Ectodermal cell (in vitro differentiated cells): ENCODE results near the gene TCF4.

Experiments used
- H3K27ac ChIP-seq: 2 replicates; pipeline ENCODE4 v1.7.0; 2013; ENCODE audit warnings: mild to moderate bottlenecking, low read depth, low read length; ENCODE audit not compliant: insufficient read depth, poor library complexity, severe bottlenecking
- H3K27me3 ChIP-seq: 2 replicates; pipeline ENCODE4 v1.7.0; 2013; ENCODE audit warnings: mild to moderate bottlenecking, low read length; ENCODE audit not compliant: insufficient read depth, control insufficient read depth, poor library complexity, severe bottlenecking
- H3K36me3 ChIP-seq: one replicate; pipeline ENCODE4 v1.7.0; 2013; ENCODE audit warnings: low read length; ENCODE audit not compliant: control insufficient read depth, insufficient read depth
- H3K4me1 ChIP-seq: one replicate; pipeline ENCODE4 v1.7.0; 2013; ENCODE audit warnings: low read length; ENCODE audit not compliant: control insufficient read depth, insufficient read depth
- H3K4me3 ChIP-seq: 2 replicates; pipeline ENCODE4 v1.7.0; 2013; ENCODE audit warnings: low read depth, low read length, control low read depth; ENCODE audit not compliant: insufficient read depth
- H3K9me3 ChIP-seq: 2 replicates; pipeline ENCODE4 v1.7.0; 2013; ENCODE audit warnings: mild to moderate bottlenecking, low read length, moderate library complexity; ENCODE audit not compliant: control insufficient read depth
- WGBS, 2 experiments: methylation state at CpG; one replicate each; pipeline ENCODE4 v1.1.7; 2013; ENCODE audit warnings: missing lambda C conversion rate in 2 of 2; 5-methylcytosine and 5-hydroxymethylcytosine counted together

TCF4 gene

GRCh38 chr18:55547705-55548056, 40.3 kb downstream of the TCF4 start:
- peaks cover 27% of the 10 kb centered on the region for H3K4me1 ChIP-seq
- H3K9me3 ChIP-seq, result no peaks in the 10 kb centered on the region
- 73 to 88% methylated on average over 5 of the region's 5 CpGs for WGBS, 2 experiments
- no peaks in the 10 kb centered on the region for H3K27me3 ChIP-seq
- H3K36me3 ChIP-seq, result peaks cover 7% of the 10 kb centered on the region
- peak overlapping the region; percentile 40 for H3K27ac ChIP-seq
- no peak overlapping the region for H3K4me3 ChIP-seq

- H3K27me3 ChIP-seq, result no peaks in the 10 kb centered on the region
- H3K36me3 ChIP-seq, result peaks cover 7% of the 10 kb centered on the region
- H3K4me1 ChIP-seq, result peaks cover 27% of the 10 kb centered on the region
- no peaks in the 10 kb centered on the region for H3K9me3 ChIP-seq
- H3K27ac ChIP-seq, result peak overlapping the region; percentile 40
- H3K4me3 ChIP-seq, result no peak overlapping the region
- 54 to 62% methylated on average over 5 of the region's 5 CpGs for WGBS, 2 experiments
Observed at GRCh38 chr18:55546851-55547704, 40.9 kb downstream of the TCF4 start.

GRCh38 chr18:55544014-55544413, 44.0 kb downstream of the TCF4 start:
- Histone ChIP-seq H3K27ac (no peak overlapping the region), H3K4me3 (no peak overlapping the region), H3K36me3 (no peaks in the 10 kb centered on the region), H3K27me3 (no peaks in the 10 kb centered on the region), H3K9me3 (no peaks in the 10 kb centered on the region), H3K4me1 (peaks cover 25% of the 10 kb centered on the region)
- 91 to 94% methylated on average over 1 of the region's 1 CpG for WGBS, 2 experiments

- H3K27me3 ChIP-seq, result no peaks in the 10 kb centered on the region
- H3K4me1 ChIP-seq, result peaks cover 17% of the 10 kb centered on the region
- no peaks in the 10 kb centered on the region for H3K9me3 ChIP-seq
- H3K27ac ChIP-seq, result no peak overlapping the region
- H3K4me3 ChIP-seq, result no peak overlapping the region
- no peaks in the 10 kb centered on the region for H3K36me3 ChIP-seq
- 89 to 100% methylated on average over 1 to 2 of the region's 2 CpGs for WGBS, 2 experiments
Observed at GRCh38 chr18:55543130-55543704, 44.8 kb downstream of the TCF4 start.

- Histone ChIP-seq H3K4me1 (peaks cover 2% of the 10 kb centered on the region), H3K27ac (no peak overlapping the region), H3K4me3 (no peak overlapping the region), H3K27me3 (no peaks in the 10 kb centered on the region), H3K9me3 (no peaks in the 10 kb centered on the region), H3K36me3 (no peaks in the 10 kb centered on the region)
- 100% methylated on average over 1 of the region's 2 CpGs; no CpG with 5 or more reads in 1 of the 2 experiments for WGBS, 2 experiments
Observed at GRCh38 chr18:55541571-55541970, 46.4 kb downstream of the TCF4 start.

GRCh38 chr18:55539240-55539639, 48.8 kb downstream of the TCF4 start:
- Histone ChIP-seq H3K27ac (no peak overlapping the region), H3K36me3 (no peaks in the 10 kb centered on the region), H3K4me1 (peaks cover 5% of the 10 kb centered on the region), H3K4me3 (no peak overlapping the region), H3K27me3 (no peaks in the 10 kb centered on the region), H3K9me3 (no peaks in the 10 kb centered on the region)

- Histone ChIP-seq H3K4me3 (no peak overlapping the region), H3K36me3 (no peaks in the 10 kb centered on the region), H3K27ac (no peak overlapping the region), H3K27me3 (no peaks in the 10 kb centered on the region), H3K9me3 (no peaks in the 10 kb centered on the region), H3K4me1 (peaks cover 6% of the 10 kb centered on the region)
- WGBS, 2 experiments, result 93 to 99% methylated on average over 3 to 4 of the region's 4 CpGs
Observed at GRCh38 chr18:55534996-55535395, 53.0 kb downstream of the TCF4 start.

GRCh38 chr18:55534547-55534946, 53.4 kb downstream of the TCF4 start:
- H3K27ac ChIP-seq, result no peak overlapping the region
- peaks cover 6% of the 10 kb centered on the region for H3K4me1 ChIP-seq
- WGBS, 2 experiments, result 64 to 89% methylated on average over 2 to 3 of the region's 3 CpGs
- no peaks in the 10 kb centered on the region for H3K36me3 ChIP-seq
- no peaks in the 10 kb centered on the region for H3K9me3 ChIP-seq
- H3K27me3 ChIP-seq, result no peaks in the 10 kb centered on the region
- no peak overlapping the region for H3K4me3 ChIP-seq

GRCh38 chr18:55530166-55530565, 57.8 kb downstream of the TCF4 start:
- Histone ChIP-seq H3K9me3 (no peaks in the 10 kb centered on the region), H3K4me1 (peaks cover 9% of the 10 kb centered on the region), H3K27ac (peak overlapping the region; percentile 36), H3K36me3 (no peaks in the 10 kb centered on the region), H3K27me3 (no peaks in the 10 kb centered on the region), H3K4me3 (no peak overlapping the region)
- WGBS, 2 experiments, result 92 to 93% methylated on average over 5 of the region's 5 CpGs

- no peaks in the 10 kb centered on the region for H3K36me3 ChIP-seq
- WGBS, 2 experiments, result 73 to 88% methylated on average over 4 of the region's 4 CpGs
- no peak overlapping the region for H3K4me3 ChIP-seq
- H3K9me3 ChIP-seq, result no peaks in the 10 kb centered on the region
- no peak overlapping the region for H3K27ac ChIP-seq
- no peaks in the 10 kb centered on the region for H3K27me3 ChIP-seq
- H3K4me1 ChIP-seq, result peaks cover 13% of the 10 kb centered on the region
Observed at GRCh38 chr18:55529581-55529980, 58.4 kb downstream of the TCF4 start.
